ENCODE data around the gene CDH19.
A peak's percentile ranks its signal among the peaks of the same experiment; 100 is the strongest.
"Not testable (repeated sequence)": the region's sequence is repeated elsewhere in the genome, so short reads cannot be mapped to it uniquely, and the experiment has no call there.

The CDH19 gene

GRCh38 chr18:66564236-66564635 lies 39.7 kb downstream of the CDH19 start:
- no peak for DNase-seq

DNA sequence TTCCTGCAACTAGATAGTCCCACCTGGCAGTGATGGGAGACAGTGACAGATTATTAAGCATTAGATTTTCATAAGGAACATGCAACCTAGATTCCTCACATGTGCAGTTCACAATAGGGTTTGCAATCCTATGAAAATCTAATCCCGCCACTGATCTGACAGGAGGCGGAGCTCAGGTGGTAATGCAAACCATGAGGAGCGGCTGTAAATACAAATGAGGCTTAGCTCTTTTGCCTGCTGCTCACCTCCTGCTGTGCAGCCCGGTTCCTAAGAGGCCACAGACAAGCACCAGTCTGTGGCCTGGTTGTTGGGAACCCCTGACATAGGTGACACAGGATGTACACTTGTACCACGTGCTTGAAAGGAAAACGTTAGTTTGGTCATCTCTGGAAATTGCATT lies 41.6 kb downstream of the CDH19 start:
- no peak for DNase-seq

DNA sequence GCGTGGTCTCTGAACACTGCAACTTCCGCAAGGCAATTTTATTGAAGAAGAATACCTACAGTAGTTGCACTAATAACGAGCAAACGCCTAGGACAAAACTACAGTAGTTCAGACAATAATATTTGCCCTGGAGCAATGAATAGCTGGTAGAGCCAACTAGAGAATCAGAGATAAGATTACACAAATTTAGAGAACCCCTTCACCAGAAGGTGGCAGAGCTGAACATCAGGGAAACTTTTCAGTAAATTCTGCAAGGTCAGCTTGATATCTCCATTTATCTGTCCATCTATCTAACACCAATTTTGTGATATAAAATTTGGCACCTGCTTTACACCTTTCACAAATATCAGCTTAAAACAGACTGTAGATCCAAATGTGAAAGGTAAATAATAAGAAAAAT lies 43.8 kb downstream of the CDH19 start:
- no peak for DNase-seq

DNA sequence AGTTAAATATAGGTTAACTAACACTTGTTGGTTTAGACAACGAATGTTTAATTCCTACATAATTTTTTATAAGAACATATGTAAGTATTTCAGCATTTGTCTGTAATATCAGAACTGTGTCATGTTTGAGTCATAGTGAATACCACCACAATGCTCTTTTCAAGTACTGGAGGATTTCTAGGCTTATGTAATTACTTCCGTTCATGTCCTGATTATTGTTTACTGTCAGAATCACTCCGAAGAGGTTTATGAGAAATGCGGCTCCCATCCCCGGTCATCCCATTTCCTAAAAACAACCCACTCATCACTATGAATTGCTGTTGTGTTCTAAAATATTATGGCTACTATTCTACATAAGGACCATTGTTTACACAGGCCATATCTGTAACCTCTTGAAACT lies 45.1 kb downstream of the CDH19 start:
- DNase-seq, result no peak

DNA sequence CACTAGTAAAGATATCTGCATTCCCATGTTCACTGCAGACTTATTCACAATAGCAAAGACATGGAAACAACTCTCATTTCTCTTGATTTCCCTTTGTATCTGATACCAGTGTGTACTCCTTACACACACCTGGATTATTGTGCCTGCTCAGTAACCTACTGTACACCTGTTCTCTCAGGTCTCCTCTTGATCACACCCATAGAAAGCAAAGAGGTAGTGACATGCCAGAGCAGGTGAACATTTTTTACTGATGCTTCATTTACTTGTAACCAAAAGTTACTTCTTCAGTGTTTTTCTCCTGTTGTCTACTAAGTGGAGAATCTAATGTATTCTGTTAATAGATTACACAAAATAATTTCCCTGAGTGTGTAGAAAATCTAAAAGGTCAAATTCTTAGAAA lies 46.8 kb downstream of the CDH19 start:
- no peak for DNase-seq

GRCh38 chr18:66555585-66555984 lies 48.3 kb downstream of the CDH19 start:
- DNase-seq, result no peak

DNA sequence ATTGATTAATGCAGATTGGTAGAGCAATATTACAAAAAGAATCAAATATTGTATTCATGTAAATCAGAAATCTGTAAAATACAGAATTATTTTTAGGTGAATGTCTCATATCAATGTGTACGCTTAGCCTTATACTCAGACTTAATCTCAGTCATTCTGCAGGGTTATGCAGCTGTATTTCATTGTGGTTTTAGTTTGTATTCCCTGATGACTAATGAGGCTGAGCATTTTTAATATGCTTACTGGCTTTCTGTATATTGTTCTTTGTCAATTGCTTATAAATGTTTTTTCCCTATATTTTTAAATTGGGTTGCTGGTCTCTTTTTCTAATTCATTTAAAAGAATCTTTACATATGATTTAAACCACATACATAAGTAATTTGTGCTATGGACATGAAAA lies 50.1 kb downstream of the CDH19 start:
- DNase-seq, result no peak

DNA sequence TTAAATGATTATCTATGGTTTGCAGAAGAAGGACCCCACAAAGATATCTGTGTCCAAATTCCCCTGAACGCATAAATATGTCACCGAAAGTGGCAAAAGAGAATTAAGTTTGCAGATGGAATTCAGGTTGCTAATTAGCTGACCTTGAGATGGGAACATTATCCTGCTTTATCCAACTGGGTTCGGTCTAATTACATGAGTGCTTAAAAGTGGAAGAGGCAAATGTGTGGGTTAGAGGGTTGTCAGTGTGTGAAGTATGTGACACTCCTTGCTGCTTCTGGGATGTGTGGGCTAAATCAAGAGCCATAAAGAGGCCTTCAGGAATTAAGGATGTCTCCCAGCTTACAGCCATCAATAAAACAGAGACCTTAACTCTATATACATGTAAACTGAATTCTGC lies 53.5 kb downstream of the CDH19 start:
- no peak for DNase-seq

DNA sequence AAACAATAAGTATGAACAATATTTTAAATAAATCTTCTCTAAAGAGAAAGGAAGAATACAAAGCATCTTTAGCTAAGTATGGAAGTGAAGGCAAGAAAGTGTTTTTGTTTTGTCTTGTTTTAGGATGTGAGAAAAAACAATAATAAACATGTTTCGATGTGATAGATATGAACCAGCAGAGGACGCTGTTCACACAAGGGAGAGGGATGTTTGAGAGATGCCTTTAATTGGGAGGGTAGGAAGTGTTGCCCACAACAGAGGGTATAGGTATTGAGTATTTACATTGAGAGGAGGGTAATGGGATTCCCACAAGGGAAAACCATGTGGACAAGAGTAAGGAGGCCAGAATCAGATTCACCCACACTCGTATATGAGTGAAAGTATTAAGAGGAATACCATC lies 55.1 kb downstream of the CDH19 start:
- DNase-seq, result no peak

- DNase-seq, result no peak
Observed at GRCh38 chr18:66534110-66534509, 69.8 kb downstream of the CDH19 start.

DNA sequence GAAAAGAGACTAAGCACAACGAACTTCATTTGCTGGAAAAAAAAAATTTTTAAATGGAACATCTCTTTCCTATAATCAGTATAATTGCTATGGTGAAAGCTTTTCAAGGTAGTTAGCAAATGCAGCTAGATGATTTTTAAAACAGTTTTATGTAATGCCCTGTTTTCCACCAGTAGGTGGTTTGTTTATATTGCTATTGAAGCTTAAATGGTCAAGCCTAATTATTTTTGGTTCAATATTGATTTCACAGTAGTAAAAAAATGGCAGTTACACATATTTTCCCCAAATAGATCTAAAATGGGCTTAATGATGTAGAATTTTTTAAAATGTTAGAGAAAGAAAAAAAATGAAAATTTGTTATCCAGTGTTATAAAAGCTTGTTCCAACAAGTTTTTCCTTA lies 70.2 kb downstream of the CDH19 start:
- DNase-seq, result no peak

GRCh38 chr18:66523219-66523991 lies 80.5 kb downstream of the CDH19 start:
- no peak for DNase-seq

DNA sequence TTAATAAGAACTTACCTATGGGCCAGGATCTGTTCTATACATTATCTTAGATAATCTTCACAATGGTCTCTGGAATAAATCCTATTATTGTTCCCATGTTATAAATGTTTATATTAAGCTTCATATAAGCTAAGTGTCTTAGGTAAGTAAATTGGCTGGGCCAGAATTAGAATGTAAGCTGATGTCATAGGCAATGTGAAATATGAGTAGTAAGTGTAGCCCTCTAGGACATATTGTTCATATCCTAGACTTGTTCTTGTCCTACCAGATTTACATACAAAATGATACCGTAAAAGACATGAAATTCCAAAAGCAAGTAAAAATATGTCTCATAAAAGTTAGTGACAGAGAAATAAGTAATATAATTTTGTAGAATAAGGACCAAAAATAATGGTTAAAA lies 89.9 kb downstream of the CDH19 start:
- DNase-seq, result no peak

DNA sequence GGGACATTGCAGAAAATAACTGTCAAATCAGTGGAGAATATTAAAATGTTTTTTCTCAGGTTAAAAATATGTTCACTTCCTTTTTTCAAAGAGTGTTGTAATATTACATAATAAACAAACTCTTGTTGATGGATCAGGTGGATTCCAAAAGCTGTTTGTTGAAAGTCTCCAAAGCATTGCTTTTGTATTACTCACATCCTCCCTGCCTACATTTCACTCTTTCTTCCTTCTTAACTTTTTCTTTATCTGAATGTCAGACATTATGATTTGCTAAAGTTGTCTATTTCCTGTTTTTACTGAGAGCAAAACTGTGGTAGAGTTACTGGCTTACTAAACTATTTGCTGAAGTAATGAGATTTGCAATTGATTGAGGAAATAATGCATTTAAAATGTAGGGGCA lies 92.1 kb downstream of the CDH19 start:
- DNase-seq, result no peak

DNA sequence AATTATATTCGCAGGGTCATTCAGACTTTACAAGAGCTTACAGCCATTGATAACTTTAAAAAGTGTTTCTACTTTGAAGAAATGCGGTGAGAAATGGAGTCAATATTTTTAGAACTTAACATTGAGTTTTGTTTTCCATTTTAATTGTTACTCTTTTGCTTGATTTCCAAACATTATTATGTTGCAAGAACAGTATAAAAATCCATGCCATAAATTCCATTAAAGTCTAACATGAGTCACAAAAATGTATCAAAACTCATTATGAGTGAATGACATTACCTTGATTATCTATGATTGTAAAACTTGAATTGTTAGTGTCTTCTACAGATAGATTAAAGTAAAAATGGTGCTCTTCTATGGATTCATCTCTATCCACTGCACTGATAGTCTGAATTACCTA lies 92.6 kb downstream of the CDH19 start:
- no peak for DNase-seq

DNA sequence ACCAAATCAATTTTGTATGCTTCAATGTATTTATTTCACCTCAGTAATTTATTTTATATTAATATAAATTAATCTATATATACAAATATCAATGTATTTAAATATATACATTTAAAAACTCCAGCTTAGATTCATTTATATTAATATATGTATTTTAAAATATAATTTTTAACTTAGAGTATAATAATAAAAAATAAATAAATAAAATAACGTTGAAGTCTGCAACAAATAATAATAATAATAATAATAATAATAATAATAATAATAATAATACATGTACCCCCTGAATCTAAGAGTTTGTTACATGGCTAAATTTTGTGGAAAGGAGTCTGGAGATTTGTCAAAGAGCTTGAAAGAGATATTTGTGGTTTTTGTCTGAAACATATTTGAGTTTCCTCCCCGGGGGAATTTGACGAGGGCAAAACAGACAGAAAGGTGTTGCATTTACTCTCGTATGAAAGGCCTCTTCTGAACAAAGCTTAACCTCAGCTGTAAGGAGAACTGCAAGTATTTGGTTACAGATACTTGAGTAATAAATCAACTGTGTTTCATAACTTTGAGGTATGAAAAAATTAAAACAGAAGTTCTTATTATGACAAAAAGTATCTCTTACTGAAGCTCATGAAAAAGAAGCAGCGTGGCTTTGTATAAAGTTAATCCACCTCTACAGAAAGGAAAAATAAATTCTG lies 93.4 kb downstream of the CDH19 start:
- no peak for DNase-seq

GRCh38 chr18:66508937-66509336 lies 95.0 kb downstream of the CDH19 start:
- no peak for DNase-seq

DNA sequence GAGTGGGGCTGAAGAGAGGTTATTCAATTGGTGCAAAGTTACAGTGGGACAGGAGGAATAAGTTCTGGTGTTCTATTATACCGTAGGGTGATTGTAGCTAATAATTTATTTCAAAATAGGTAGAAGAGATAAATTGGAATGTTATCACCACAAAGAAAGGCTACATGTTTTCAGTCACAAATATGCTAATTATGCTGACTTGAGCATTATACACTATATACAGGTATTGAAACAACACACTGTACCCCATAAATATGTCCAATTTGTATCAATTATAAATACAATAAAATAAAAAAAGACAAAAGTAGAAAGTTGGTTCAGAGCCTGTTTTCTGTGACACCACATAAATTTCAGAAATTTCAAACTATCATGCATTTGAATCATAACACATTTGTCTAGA lies 97.7 kb downstream of the CDH19 start:
- no peak for DNase-seq

GRCh38 chr18:66497351-66497750 lies 106.5 kb downstream of the CDH19 start:
- no peak for DNase-seq

GRCh38 chr18:66495844-66496243 lies 108.0 kb downstream of the CDH19 start:
- DNase-seq, result peak; percentile 9

DNA sequence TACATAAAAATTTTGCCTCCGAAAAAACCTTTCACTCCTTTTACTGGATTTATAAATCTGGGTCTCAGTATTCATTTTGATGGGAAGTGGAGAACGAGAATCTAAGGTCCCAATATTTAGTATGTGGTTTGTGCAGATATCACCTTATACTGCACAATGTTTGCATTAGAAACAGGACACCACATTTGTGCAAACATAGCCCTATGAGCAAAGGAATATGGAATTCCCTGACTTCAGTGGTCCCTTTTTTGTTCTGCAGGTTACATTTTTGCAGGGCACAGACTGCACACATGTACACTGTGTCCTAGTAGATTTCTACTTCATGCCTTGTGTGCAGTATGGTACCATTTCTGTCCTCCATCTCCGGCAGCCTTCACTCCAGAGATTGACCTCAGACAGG lies 130.0 kb downstream of the CDH19 start:
- no peak for DNase-seq

- not testable (repeated sequence) for DNase-seq
Observed at GRCh38 chr18:66466184-66466583, 137.7 kb downstream of the CDH19 start.

DNA sequence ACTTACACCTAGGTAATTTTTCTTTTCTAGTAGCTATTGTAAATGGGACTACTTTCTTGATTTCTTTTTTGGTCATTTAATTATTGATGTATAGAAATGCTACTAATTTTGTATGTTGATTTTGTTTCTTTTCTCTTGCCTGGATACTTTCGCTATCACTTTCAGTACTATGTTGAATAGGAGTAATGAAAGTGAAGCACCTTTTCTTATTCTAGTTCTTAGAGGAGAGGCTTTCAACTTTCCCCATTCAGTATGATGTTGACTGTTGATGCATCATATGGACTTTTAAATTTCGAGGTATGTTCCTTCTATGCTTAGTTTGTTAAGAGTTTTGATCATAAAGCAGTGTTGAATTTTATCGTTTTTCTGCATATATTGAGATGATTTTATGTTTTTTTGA lies 142.5 kb downstream of the CDH19 start:
- no peak for DNase-seq

DNA sequence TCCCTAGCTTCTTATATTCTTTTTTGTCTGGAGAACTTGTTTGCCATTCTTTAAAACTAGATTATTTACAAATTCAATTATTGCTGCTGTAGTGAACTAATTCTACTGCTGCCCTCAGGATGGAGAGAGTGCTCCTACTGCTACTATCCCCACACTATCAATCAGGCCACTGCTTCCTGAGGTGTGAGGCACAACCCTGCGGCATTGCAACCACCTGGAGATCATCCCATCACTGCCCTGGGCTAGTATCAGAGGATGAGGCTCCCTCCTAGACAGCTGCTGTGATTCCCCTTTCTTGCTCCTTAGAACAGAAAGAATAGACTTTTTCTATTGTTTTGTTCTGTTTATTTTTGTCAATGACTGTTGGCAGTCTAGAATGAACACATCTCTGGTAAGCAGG lies 146.6 kb downstream of the CDH19 start:
- DNase-seq, result no peak
